OCI-LY7 (cell line): ENCODE measurements around the gene FAM222A. TPM values are rescaled to one million over a fixed set of nuclear protein-coding genes. Genes with fewer than 3 reads are reported as not detected.

Experiments used
- BruUV-seq: library from RNA; stranded (reverse); fragments of 400-500 nt; replicated peaks from 2 replicates; lab custom pipeline; 2021; lab: Mats Ljungman, UMichigan
- CTCF ChIA-PET: fragments of 300-600 bp; sonication (Branson Sonifier 250); formaldehyde crosslinking; loops from one replicate; lab custom pipeline; 2022; ENCODE audit warnings: antibody characterized with exemption; ENCODE audit not compliant: unreplicated experiment; lab: Charles Lee
- POLR2A ChIA-PET: fragments of 300-600 bp; sonication (Branson Sonifier 250); formaldehyde crosslinking; loops from one replicate; lab custom pipeline; 2022; ENCODE audit warnings: antibody characterized with exemption; lab: Charles Lee
- DNase-seq: peaks from one replicate; pipeline ENCODE4 v3.0.0-alpha.2; 2015; ENCODE audit warnings: low spot score
- H2AFZ ChIP-seq: fragments of 200-600 bp; sonication (generic), shearing (Covaris generic); 2 replicates; pipeline ENCODE4 v1.6.1; 2014; ENCODE audit warnings: mild to moderate bottlenecking, antibody characterized with exemption, low read length, moderate library complexity
- H3K27ac ChIP-seq: fragments of 200-600 bp; sonication (generic); 2 replicates; pipeline ENCODE4 v1.5.1; 2014; ENCODE audit warnings: mixed run types, low read depth, mild to moderate bottlenecking, moderate library complexity, low read length, inconsistent platforms; ENCODE audit not compliant: poor library complexity, severe bottlenecking
- H3K36me3 ChIP-seq: fragments of 200-600 bp; sonication (generic); 2 replicates; pipeline ENCODE4 v1.6.1; 2014; ENCODE audit warnings: mild to moderate bottlenecking, antibody characterized with exemption, low read length, moderate library complexity, mixed read lengths; ENCODE audit not compliant: insufficient read depth
- H3K4me1 ChIP-seq: fragments of 200-600 bp; sonication (generic); 2 replicates; pipeline ENCODE4 v1.5.1; 2014; ENCODE audit warnings: mild to moderate bottlenecking, low read length; ENCODE audit not compliant: insufficient read depth, poor library complexity, severe bottlenecking
- H3K4me2 ChIP-seq: fragments of 200-600 bp; sonication (generic); 2 replicates; pipeline ENCODE4 v1.6.1; 2014; ENCODE audit warnings: mild to moderate bottlenecking, low read length
- H3K4me3 ChIP-seq: fragments of 200-600 bp; sonication (generic); 2 replicates; pipeline ENCODE4 v1.5.1; 2014; ENCODE audit warnings: mild to moderate bottlenecking, low read depth, low read length; ENCODE audit not compliant: poor library complexity, severe bottlenecking
- H3K79me2 ChIP-seq: fragments of 200-600 bp; sonication (generic); 2 replicates; pipeline ENCODE4 v1.6.1; 2016; ENCODE audit warnings: low read depth, mild to moderate bottlenecking, low read length, moderate library complexity, mixed read lengths; ENCODE audit not compliant: insufficient read depth
- H3K9me2 ChIP-seq: fragments of 200-600 bp; sonication (generic); 2 replicates; pipeline ENCODE4 v1.6.1; 2016; ENCODE audit warnings: mild to moderate bottlenecking, low read length, mixed read lengths; ENCODE audit not compliant: insufficient read depth
- H3K9me3 ChIP-seq: fragments of 200-600 bp; sonication (generic); 2 replicates; pipeline ENCODE4 v1.6.1; 2014; ENCODE audit warnings: mild to moderate bottlenecking, mixed run types, low read length, mixed read lengths
- H4K20me1 ChIP-seq: fragments of 200-600 bp; sonication (generic); 2 replicates; pipeline ENCODE4 v1.6.1; 2014; ENCODE audit warnings: mild to moderate bottlenecking, antibody characterized with exemption, low read length, moderate library complexity, mixed read lengths; ENCODE audit not compliant: insufficient read depth
- CTCF ChIP-seq: fragments of 200-600 bp; sonication (generic); conservative IDR thresholded peaks from 2 replicates; pipeline ENCODE4 v1.5.1; 2014; ENCODE audit warnings: mild to moderate bottlenecking, antibody characterized with exemption, low read length, moderate library complexity, mixed read lengths
- EZH2phosphoT487 ChIP-seq: fragments of 200-600 bp; sonication (generic); IDR thresholded peaks from 2 replicates; pipeline ENCODE4 v1.6.1; 2018; ENCODE audit warnings: low read depth, borderline replicate concordance, mild to moderate bottlenecking, mixed run types, antibody characterized with exemption, low read length, moderate library complexity, mixed read lengths
- intact Hi-C: fragments of 100-400 bp; cut with micrococcal nuclease; formaldehyde crosslinking; loops from one replicate; pipeline ENCODE4 v1.10.0; 2022; ENCODE audit not compliant: unreplicated experiment
- total RNA-seq, 2 experiments: library from RNA; depleted of rRNA in 1 of 2; stranded (reverse); fragments of >200 nt in 1 of 2; shearing (Covaris generic) in 1 of 2; gene quantifications; 2 replicates each; pipeline ENCODE4 v1.2.3, GENCODE V29; 2014 to 2022

Gene FAM222A
- total RNA-seq, 2 experiments from 2014 or later: 0.98 to 1.8 TPM

DNA sequence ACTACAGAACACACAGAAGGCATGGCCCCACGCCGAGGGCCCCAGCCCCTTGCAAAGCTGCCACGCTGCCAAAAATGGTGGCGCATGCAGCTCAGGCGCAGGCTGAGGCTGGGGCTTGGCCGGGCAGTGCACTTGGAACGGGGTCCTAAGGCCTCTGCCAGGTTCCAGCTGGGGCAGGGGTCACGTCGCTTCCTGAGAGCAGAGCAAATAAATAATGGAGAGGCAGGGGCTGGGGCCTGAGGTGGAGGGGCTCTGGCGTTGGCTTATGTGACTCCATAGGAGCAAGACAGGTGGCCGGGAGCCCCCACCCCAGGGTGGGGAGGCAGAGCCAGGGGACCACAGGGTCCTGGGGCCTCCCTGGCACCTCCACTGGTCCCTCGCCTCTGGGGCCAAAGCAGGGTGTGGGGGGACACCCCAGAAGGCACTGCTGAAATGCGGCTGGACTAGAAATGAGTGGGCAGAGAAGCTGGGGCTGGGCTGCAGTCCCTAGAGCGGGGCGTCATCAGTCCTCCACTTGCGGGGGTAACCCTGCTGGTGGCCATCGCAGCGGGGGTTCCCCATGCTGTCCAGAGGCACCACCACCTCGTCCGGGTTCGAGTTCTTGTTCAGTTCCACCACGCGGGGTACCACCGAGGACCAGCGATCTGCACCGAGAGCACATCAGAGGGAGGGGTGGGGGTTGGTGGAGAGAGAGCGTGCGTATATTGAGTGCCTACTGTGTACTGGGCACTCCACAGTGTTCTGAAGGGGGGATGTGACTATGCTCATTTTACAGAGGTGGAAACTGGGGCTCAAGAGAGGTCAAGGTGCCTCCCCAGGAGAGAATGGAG lies 69.7 kb downstream of the FAM222A start:
- BruUV-seq: no TSS peak
- POLR2A ChIA-PET: no interaction called here
- intact Hi-C loops: no loop called here
- H3K4me3 ChIP-seq: no peak overlapping the region
- no peaks in the 10 kb centered on the region; the same call in 1 of the 2 replicates for H3K9me3 ChIP-seq
- H3K4me2 ChIP-seq: no peak overlapping the region
- CTCF ChIA-PET: interaction anchor here (0.5 kb wide), 1 partner anchor 264 kb away, joined by 3 read pairs; no protein-coding TSS in a partner anchor
- no peaks in the 10 kb centered on the region for H3K9me2 ChIP-seq
- DNase-seq: no peak
- no peaks in the 10 kb centered on the region; the same call in 1 of the 2 replicates for H3K36me3 ChIP-seq
- H2AFZ ChIP-seq: no peak overlapping the region
- no peak for TF ChIP-seq CTCF
- TF ChIP-seq EZH2phosphoT487: no peak
- no peaks in the 10 kb centered on the region for H4K20me1 ChIP-seq
- H3K4me1 ChIP-seq: no peaks in the 10 kb centered on the region
- H3K27ac ChIP-seq: no peak overlapping the region
- no peaks in the 10 kb centered on the region for H3K79me2 ChIP-seq

GRCh38 chr12:109783965-109784244 lies 70.3 kb downstream of the FAM222A start:
- POLR2A ChIA-PET: no interaction called here
- H3K79me2 ChIP-seq: no peaks in the 10 kb centered on the region
- H4K20me1 ChIP-seq: no peaks in the 10 kb centered on the region
- BruUV-seq: no TSS peak
- H3K4me3 ChIP-seq: no peak overlapping the region
- no peak overlapping the region for H3K4me2 ChIP-seq
- H3K9me2 ChIP-seq: no peaks in the 10 kb centered on the region
- H3K4me1 ChIP-seq: no peaks in the 10 kb centered on the region
- CTCF ChIA-PET: interaction anchor here (0.5 kb wide), 1 partner anchor 265 kb away, joined by 3 read pairs; no protein-coding TSS in a partner anchor
- H3K36me3 ChIP-seq: no peaks in the 10 kb centered on the region
- H2AFZ ChIP-seq: no peak overlapping the region
- TF ChIP-seq EZH2phosphoT487 (no peak), CTCF (no peak)
- DNase-seq: no peak
- H3K27ac ChIP-seq: no peak overlapping the region
- intact Hi-C loops: no loop called here
- no peaks in the 10 kb centered on the region; the same call in 1 of the 2 replicates for H3K9me3 ChIP-seq

DNA sequence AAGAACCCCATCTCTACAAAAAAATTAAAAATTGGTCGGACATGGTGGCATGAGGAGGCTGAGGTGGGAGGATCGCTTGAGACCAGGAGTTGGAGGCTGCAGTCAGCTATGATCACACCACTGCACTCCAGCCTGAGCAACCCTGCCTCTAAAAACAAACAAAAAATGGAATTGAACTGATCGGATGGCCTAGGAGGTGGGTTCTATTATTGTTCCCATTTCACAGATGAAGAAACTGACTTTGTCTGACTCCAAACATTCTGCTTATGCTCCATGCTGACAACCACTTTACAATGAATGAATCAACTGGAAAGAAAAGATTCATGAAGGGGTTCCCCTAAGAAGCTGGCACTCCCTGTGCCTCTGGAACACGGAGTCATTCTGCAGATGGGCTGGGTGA lies 72.2 kb downstream of the FAM222A start:
- Histone ChIP-seq H3K4me2 (no peak overlapping the region), H3K4me3 (no peak overlapping the region), H2AFZ (no peak overlapping the region), H3K4me1 (no peaks in the 10 kb centered on the region), H3K9me2 (no peaks in the 10 kb centered on the region), H3K79me2 (no peaks in the 10 kb centered on the region), H4K20me1 (no peaks in the 10 kb centered on the region), H3K9me3 (no peaks in the 10 kb centered on the region), H3K27ac (no peak overlapping the region), H3K36me3 (no peaks in the 10 kb centered on the region)
- ChIA-PET POLR2A (no interaction called here), CTCF (no interaction called here)
- no TSS peak for BruUV-seq
- DNase-seq: no peak
- no peak for TF ChIP-seq CTCF
- no peak for TF ChIP-seq EZH2phosphoT487
- intact Hi-C loops: no loop called here
